GM18502 (cell line): Measurements from ENCODE around the gene RASL11B.
A peak's percentile ranks its signal among the peaks of the same experiment; 100 is the strongest.

ENCODE experiments used
- ATAC-seq: cut with Tn5 transposase; IDR thresholded peaks from one replicate; pipeline ENCODE4 v1.9.1; 2021; ENCODE audit warnings: mild to moderate bottlenecking; ENCODE audit not compliant: unreplicated experiment, poor library complexity

The RASL11B gene

GRCh38 chr4:52842792-52843191 is 19.3 kb upstream of the RASL11B start:
- ATAC-seq = no peak

DNA sequence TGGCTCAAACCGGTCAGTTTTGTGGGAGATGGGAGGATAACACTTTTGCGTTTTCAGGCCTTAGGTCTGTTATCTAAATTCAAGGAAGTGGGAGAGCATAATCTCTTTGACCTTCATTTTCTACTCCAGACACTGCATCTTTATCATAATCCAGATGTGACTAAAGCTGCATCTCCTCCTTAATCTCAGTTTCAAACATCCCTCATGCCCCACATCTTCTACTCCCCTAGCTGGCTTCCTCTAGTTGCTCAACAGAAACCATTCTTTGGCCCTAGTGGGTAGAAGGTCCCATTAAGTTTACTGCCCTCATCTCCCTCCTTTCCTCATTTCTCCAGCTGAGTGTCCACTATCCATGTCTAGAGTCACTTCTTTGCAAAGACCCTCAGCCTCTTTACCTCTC is 18.8 kb upstream of the RASL11B start:
- ATAC-seq = no peak

- no peak for ATAC-seq
These were observed 18.2 kb upstream of the RASL11B start for GRCh38 chr4:52843958-52844357.

GRCh38 chr4:52844596-52844995 is 17.5 kb upstream of the RASL11B start:
- no peak for ATAC-seq

GRCh38 chr4:52846502-52846901 is 15.6 kb upstream of the RASL11B start:
- no peak for ATAC-seq

DNA sequence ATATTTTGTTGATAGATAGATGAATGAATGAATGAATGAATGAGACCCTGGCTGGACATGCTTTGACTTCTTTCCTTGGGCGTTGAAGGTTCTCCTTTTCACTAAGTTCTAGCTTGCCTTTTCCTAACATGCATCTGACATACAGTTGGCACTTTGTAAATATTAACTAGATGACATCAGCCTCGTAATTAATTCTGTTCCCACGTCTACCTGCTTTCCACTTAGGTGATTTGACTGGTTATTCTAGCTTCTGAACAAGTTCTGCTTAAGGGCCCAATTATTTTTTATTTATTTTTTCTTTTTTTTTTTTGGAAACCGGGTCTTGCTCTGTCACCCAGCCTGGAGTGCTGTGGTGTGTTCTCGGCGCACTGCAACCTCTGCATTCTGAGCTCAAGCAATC is 13.9 kb upstream of the RASL11B start:
- no peak for ATAC-seq

DNA sequence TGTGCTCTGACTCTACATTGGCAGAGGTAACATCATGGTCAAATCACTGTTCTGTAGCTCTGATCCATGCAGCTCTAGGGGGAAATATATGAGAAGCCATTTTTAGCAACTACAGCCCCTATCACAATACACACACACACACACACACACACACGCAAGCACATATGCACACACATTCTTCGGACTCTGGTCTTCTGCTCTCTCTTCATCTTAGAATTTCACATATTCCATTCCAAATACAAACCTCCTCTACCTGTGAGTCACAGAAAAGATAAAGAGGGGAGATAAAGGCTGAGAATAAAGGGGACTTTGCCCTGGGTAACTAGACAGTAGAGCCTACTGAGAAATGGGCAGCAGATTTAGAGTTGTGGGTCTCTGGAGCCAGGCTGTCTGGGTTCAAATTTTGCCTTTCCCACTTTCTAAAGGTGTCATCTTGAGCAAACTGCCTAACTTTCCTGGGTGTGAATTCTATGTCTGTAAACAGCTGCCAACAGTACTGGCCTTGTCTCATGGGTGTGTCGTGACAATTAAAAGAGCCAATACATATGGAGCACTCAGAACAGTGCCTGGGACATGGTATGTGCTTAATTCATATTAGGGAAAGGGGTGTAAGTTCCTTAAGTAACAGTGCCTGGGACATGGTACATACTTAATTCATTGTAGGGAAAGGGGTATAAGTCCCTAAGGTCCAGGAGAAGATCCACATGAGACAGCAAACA is 11.6 kb upstream of the RASL11B start:
- no peak for ATAC-seq

GRCh38 chr4:52852041-52852440 is 10.1 kb upstream of the RASL11B start:
- no peak for ATAC-seq

GRCh38 chr4:52852711-52853110 is 9.4 kb upstream of the RASL11B start:
- no peak for ATAC-seq

DNA sequence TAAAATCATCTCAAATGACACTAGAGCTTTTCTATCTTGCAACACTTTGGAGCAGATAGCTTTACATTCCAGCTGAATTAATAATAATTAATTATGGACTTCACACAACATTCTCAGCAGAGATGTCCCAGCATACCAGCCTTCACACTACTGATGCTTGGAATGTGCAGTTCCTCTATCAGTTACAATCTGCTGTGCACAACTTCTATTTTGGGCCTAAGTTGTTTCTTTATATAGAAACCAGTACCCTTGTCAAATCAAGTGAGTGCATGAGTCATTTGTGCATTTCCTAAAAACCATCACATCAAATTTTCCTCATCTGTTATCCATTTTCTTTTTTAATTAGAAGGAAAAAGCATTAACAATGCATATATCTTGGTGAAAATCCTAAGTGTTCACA is 8.8 kb upstream of the RASL11B start:
- no peak for ATAC-seq

GRCh38 chr4:52856801-52857200 is 5.3 kb upstream of the RASL11B start:
- peak; percentile 36 for ATAC-seq

DNA sequence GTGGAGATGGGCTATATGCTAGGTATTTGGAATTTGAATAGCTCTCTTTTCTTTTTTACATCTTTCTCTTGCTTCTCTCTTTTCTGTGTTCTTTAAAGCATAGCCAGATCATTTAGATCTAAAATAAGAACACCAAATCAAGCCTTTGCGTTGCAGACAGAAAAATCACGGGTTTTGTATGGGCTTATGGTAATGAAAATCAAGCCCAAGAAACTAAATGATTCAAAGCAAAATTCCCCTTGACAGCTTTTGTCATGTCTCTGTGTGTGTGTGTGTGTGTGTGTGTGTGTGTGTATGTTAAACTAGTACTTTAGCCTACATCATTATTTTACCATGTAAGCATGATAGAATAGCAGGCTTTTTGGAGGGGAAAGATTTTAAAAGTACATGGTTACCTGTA is 1.8 kb upstream of the RASL11B start:
- no peak for ATAC-seq

- ATAC-seq = no peak
These were observed 820 bp upstream of the RASL11B start for GRCh38 chr4:52861171-52861823.

DNA sequence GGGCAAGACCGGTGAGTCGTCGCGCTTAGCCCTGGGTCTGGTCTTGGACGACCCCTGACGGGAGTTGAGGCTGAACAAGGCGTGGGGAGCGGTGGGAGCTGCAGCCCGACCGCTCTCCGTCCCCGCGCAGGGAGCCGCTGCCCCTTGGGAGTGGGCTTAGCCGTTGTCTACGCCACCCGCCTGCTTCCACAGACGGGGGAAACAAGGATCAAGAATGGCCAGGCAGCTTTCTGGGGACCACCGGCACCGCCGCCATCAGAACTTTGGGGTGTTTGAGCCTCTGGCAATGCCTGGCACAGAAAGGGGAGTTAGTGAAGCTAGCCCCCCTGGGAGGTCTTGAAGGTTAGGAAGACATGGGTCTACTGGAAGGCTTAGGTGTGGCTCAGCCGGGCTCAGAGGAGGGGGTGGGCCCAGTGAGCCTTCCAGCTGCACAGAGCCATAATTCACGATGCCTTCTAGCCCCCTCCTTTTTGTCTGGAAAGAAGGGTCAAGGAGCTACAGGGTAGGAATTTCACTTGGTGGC is 583 bp downstream of the RASL11B start:
- no peak for ATAC-seq

- ATAC-seq = no peak
These were observed 1.2 kb downstream of the RASL11B start for GRCh38 chr4:52863324-52863723.

- no peak for ATAC-seq
These were observed 2.7 kb downstream of the RASL11B start for GRCh38 chr4:52864793-52865192.

- no peak for ATAC-seq
These were observed 3.2 kb downstream of the RASL11B start for GRCh38 chr4:52865300-52865699.

DNA sequence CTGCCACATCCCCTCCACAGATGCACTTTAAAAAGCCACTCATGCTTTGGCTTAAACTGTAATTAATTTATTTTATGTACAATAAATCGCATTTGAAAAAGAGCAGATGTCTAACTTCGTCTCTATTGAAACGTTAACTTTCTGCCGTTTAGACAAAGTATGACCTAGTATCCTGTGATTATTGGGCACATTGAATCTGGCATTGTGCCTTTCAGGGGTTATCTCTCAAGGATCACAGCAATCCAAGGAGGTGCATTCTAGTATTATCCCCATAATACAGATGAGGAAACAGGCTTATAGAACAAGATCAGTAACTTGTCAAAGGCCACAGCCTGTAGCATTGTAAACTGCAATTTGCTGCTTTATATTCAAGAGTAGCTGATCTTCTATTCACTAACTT is 4.6 kb downstream of the RASL11B start:
- no peak for ATAC-seq

GRCh38 chr4:52867163-52867562 is 5.0 kb downstream of the RASL11B start:
- ATAC-seq = no peak

DNA sequence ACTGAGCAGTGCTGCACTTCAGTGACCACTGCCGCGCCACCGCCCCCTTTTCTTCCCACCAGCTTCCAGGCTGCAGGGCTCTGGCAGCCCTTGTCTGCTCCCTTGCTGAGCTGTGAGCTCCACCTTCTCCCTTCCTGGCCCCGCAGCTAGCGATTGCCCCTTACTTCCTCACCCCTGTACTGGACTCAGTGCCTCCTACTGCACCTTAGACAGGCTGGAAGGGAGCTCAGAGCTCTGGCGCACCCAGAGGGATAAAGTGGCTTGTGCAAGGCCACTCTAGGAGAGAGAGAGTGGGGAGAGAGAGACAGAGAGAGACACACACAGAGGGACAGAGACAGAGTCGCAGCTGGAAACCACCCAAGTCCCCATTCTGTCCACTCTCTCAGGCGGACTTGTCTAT is 6.0 kb downstream of the RASL11B start:
- ATAC-seq = no peak

DNA sequence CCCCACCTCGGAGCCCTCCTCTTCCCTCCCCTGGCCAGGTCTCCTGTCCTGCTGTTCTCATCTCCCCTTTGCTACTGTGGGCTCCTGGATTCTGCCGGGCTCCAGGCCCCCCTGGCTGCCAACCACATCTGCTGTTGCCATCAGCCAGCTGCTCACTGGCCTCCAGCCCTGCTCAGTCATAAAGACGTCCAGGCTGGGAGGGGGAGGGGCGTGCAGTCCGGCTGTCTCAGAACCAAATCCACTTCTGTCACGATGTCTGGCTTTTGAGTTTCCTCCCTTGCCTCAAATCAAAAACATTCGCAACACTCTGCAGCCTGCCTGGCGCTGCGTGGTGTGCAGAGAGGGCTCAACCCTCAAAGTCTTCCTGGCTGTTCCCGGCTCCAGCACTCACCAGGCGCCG is 7.1 kb downstream of the RASL11B start:
- no peak for ATAC-seq

DNA sequence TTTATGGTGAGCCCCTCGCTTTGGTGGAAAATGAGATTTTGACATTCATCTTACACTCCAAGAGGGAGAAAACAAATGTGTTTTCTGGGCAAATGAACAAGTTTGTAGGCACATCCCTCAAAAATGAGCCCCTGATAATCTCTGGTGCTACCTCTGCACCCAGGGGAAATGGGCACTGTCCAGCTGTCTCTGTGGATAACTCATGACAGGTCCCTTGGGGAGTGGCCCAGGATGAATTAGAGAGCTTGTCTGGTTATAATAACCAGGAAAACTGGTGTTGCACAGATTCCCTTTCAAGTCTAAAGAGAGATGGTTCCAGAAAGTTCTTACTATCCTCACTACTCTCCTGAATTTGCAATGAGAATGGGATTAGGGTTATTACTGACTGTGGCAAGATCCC is 7.5 kb downstream of the RASL11B start:
- no peak for ATAC-seq
